Karpas-422 (cell line): Measurements from ENCODE around the gene PLEKHG4B. TPM values are rescaled to one million over a fixed set of nuclear protein-coding genes. Genes with fewer than 3 reads are reported as not detected.
"Not testable (repeated sequence)": the region's sequence is repeated elsewhere in the genome, so short reads cannot be mapped to it uniquely, and the experiment has no call there.

Source experiments
- DNase-seq: peaks from one replicate; pipeline ENCODE4 v3.0.0-alpha.2; 2015
- H2AFZ ChIP-seq: fragments of 200-600 bp; sonication (generic); 2 replicates; pipeline ENCODE4 v1.6.1; 2014; ENCODE audit warnings: antibody characterized with exemption, low read length, mixed read lengths
- H3K27ac ChIP-seq: fragments of 200-600 bp; sonication (generic); 2 replicates; pipeline ENCODE4 v1.5.1; 2014; ENCODE audit warnings: mild to moderate bottlenecking, low read length, moderate library complexity
- H3K27me3 ChIP-seq: fragments of 200-600 bp; sonication (generic); 2 replicates; pipeline ENCODE4 v1.6.1; 2014; ENCODE audit warnings: low read length, mixed read lengths
- H3K36me3 ChIP-seq: fragments of 200-600 bp; sonication (generic); 2 replicates; pipeline ENCODE4 v1.6.1; 2014; ENCODE audit warnings: low read length, mixed read lengths; ENCODE audit not compliant: insufficient read depth
- H3K4me1 ChIP-seq: fragments of 200-600 bp; sonication (generic); 2 replicates; pipeline ENCODE4 v1.6.1; 2014; ENCODE audit warnings: mild to moderate bottlenecking, low read length, mixed read lengths
- H3K4me2 ChIP-seq: fragments of 200-600 bp; sonication (generic); 2 replicates; pipeline ENCODE4 v1.6.1; 2014; ENCODE audit warnings: low read length, low read depth, mild to moderate bottlenecking; ENCODE audit not compliant: poor library complexity, severe bottlenecking
- H3K4me3 ChIP-seq: fragments of 200-600 bp; sonication (generic); 2 replicates; pipeline ENCODE4 v1.5.1; 2014; ENCODE audit warnings: mild to moderate bottlenecking, antibody characterized with exemption, low read length, mixed read lengths
- H3K79me2 ChIP-seq: fragments of 200-600 bp; sonication (generic); 2 replicates; pipeline ENCODE4 v1.6.1; 2014; ENCODE audit warnings: mild to moderate bottlenecking, low read length, mixed read lengths
- H3K9ac ChIP-seq: fragments of 200-600 bp; sonication (generic); 2 replicates; pipeline ENCODE4 v1.6.0; 2014; ENCODE audit warnings: low read length
- H3K9me2 ChIP-seq: fragments of 200-600 bp; sonication (generic), shearing (Covaris generic); replicated peaks from 2 replicates; pipeline ENCODE4 v1.6.0; 2014; ENCODE audit warnings: mild to moderate bottlenecking, low read length, moderate library complexity; ENCODE audit not compliant: insufficient read depth
- H3K9me3 ChIP-seq: fragments of 300-700, 200-600 bp; sonication (generic); 2 replicates; pipeline ENCODE4 v1.6.1; 2014; ENCODE audit warnings: low read length, mixed read lengths
- H4K20me1 ChIP-seq: fragments of 200-600 bp; sonication (generic); 2 replicates; pipeline ENCODE4 v1.6.1; 2014; ENCODE audit warnings: mild to moderate bottlenecking, antibody characterized with exemption, low read length, low read depth; ENCODE audit not compliant: insufficient read depth
- total RNA-seq: library from RNA; depleted of rRNA; stranded (reverse); fragments of >200 nt; shearing (Covaris generic); gene quantifications from 2 replicates; pipeline ENCODE4 v1.2.3, GENCODE V29; 2014; ENCODE audit warnings: low replicate concordance

Gene PLEKHG4B
- total RNA-seq, 1 experiment from 2014 or later = not detected

DNA sequence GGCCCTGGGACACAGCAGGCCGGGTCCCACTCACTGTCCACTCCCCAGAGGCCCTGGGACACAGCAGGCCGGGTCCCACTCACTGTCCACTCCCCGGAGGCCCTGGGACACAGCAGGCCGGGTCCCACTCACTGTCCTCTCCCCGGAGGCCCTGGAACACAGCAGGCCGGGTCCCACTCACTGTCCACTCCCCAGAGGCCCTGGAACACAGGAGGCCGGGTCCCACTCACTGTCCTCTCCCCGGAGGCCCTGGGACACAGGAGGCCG lies 18.9 kb upstream of the PLEKHG4B start:
- H3K36me3 ChIP-seq, H3K9me2 ChIP-seq, H3K27me3 ChIP-seq, H3K79me2 ChIP-seq, H3K9me3 ChIP-seq, DNase-seq, H3K4me2 ChIP-seq, H3K9ac ChIP-seq, H3K4me3 ChIP-seq, H3K4me1 ChIP-seq, H3K27ac ChIP-seq, H4K20me1 ChIP-seq, H2AFZ ChIP-seq: not testable (repeated sequence)

- DNase-seq = no peak
- no peak overlapping the region for H3K27ac ChIP-seq
- no peaks in the 10 kb centered on the region for H3K4me1 ChIP-seq
- no peaks in the 10 kb centered on the region for H3K9me2 ChIP-seq
- no peak overlapping the region for H3K4me3 ChIP-seq
- H3K79me2 ChIP-seq = no peaks in the 10 kb centered on the region
- H2AFZ ChIP-seq = no peak overlapping the region
- H3K27me3 ChIP-seq = no peaks in the 10 kb centered on the region
- H3K4me2 ChIP-seq = no peak overlapping the region
- H3K9me3 ChIP-seq = no peaks in the 10 kb centered on the region
- peaks cover 3% of the 10 kb centered on the region; the same call in 1 of the 2 replicates for H4K20me1 ChIP-seq
- H3K9ac ChIP-seq = no peak overlapping the region
- no peaks in the 10 kb centered on the region for H3K36me3 ChIP-seq
Observed at GRCh38 chr5:73768-74502, 18.0 kb upstream of the PLEKHG4B start.

DNA sequence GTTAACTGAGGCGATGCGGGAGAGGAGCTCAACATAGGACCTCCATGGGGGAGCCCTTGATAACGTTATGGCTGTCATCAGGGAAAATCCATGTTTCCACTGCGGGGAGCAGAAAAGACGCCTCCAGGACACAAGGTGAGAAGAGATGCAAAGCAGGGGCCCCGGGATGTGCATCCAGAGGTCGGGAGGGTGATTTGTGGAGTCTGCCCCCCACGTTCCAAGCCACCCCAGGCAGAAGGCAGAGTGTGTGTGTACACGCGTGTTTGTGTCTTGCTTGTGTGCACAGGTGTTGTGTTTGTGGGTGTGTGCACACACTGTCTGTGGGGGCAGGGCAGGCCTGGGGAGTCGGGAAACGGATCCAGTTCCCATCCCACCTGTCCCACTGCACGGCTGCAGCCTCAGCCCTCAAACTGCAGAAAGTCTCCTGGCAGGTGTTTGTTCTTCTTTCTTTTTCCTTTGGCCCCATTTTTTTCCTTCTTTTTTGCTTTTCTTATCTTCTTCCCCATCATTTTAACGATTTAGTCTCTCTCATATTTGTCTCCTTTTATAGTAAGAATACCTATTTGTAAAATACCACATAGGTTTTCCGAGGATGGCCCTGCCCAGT lies 17.4 kb upstream of the PLEKHG4B start:
- Histone ChIP-seq H3K9me3 (no peaks in the 10 kb centered on the region), H3K27me3 (no peaks in the 10 kb centered on the region), H3K9me2 (no peaks in the 10 kb centered on the region), H2AFZ (no peak overlapping the region), H3K79me2 (no peaks in the 10 kb centered on the region), H3K36me3 (no peaks in the 10 kb centered on the region), H3K4me1 (no peaks in the 10 kb centered on the region), H3K4me3 (no peak overlapping the region), H3K9ac (no peak overlapping the region), H3K27ac (no peak overlapping the region), H4K20me1 (peaks cover 3% of the 10 kb centered on the region; the same call in 1 of the 2 replicates), H3K4me2 (no peak overlapping the region)
- DNase-seq = no peak

- H4K20me1 ChIP-seq = peaks cover 3% of the 10 kb centered on the region; the same call in 1 of the 2 replicates
- H3K9me2 ChIP-seq = no peaks in the 10 kb centered on the region
- H3K27ac ChIP-seq = no peak overlapping the region
- H3K79me2 ChIP-seq = no peaks in the 10 kb centered on the region
- no peaks in the 10 kb centered on the region for H3K36me3 ChIP-seq
- DNase-seq = no peak
- H2AFZ ChIP-seq = no peak overlapping the region
- no peaks in the 10 kb centered on the region for H3K27me3 ChIP-seq
- H3K4me3 ChIP-seq = no peak overlapping the region
- H3K9me3 ChIP-seq = no peaks in the 10 kb centered on the region
- H3K9ac ChIP-seq = no peak overlapping the region
- H3K4me1 ChIP-seq = no peaks in the 10 kb centered on the region
- no peak overlapping the region for H3K4me2 ChIP-seq
Observed at GRCh38 chr5:75331-76320, 16.3 kb upstream of the PLEKHG4B start.

DNA sequence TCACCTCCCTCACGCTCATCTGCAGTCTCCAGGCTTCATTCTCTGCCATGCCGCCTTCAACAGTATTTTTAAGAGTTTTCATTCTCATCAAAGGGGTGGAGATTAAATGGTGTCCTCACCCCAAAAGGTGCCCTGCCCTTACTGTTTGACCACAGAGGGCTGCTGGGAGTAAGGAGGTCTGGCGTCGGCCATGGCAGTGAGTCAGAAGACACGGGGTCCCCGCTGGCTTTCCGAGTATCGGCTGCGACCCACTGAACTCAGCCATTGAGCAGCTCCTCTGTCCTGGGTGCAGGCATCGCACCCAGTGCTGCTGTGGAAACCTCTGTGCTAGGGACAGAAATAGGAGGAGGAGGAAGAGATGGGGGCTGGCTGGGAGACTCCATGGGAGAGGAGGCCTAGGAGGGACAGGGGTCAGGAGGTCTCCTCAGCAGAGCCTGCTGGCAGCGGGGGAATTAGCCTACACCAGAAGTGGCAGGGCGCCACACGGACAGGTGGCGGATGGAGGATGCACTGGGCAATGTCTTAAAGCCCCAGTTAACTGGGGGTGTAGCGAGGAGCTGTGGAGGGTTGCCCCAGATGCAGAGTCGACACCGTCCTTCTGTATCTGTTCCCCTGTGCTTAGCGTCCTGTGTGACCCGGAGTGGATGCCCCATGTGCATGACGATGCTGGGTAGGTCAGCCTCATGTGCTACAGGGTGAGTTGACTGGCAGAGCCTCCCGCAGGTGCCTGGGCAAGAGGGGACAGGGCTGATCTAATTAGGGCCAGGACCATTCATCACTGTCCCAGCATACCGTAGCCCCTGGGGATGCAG lies 15.4 kb upstream of the PLEKHG4B start:
- Histone ChIP-seq H3K27me3 (no peaks in the 10 kb centered on the region), H3K27ac (no peak overlapping the region), H4K20me1 (peaks cover 3% of the 10 kb centered on the region; the same call in 1 of the 2 replicates), H3K79me2 (no peaks in the 10 kb centered on the region), H3K4me3 (no peak overlapping the region), H3K9me2 (no peaks in the 10 kb centered on the region), H3K36me3 (no peaks in the 10 kb centered on the region), H3K4me2 (no peak overlapping the region), H2AFZ (no peak overlapping the region), H3K4me1 (no peaks in the 10 kb centered on the region), H3K9ac (no peak overlapping the region), H3K9me3 (no peaks in the 10 kb centered on the region)
- no peak for DNase-seq

- Histone ChIP-seq H3K4me2 (no peak overlapping the region), H3K9me3 (no peaks in the 10 kb centered on the region), H3K27ac (no peak overlapping the region), H3K9ac (no peak overlapping the region), H4K20me1 (peaks cover 3% of the 10 kb centered on the region; the same call in 1 of the 2 replicates), H3K9me2 (no peaks in the 10 kb centered on the region), H3K36me3 (no peaks in the 10 kb centered on the region), H2AFZ (no peak overlapping the region), H3K79me2 (no peaks in the 10 kb centered on the region), H3K4me1 (no peaks in the 10 kb centered on the region), H3K4me3 (no peak overlapping the region), H3K27me3 (no peaks in the 10 kb centered on the region)
- DNase-seq = no peak
Observed at GRCh38 chr5:77170-77501, 14.8 kb upstream of the PLEKHG4B start.

GRCh38 chr5:77546-77945 lies 14.4 kb upstream of the PLEKHG4B start:
- Histone ChIP-seq H3K4me3 (no peak overlapping the region), H3K9me2 (no peaks in the 10 kb centered on the region), H4K20me1 (peaks cover 3% of the 10 kb centered on the region; the same call in 1 of the 2 replicates), H3K9me3 (no peaks in the 10 kb centered on the region), H3K36me3 (no peaks in the 10 kb centered on the region), H3K79me2 (no peaks in the 10 kb centered on the region), H2AFZ (no peak overlapping the region), H3K27me3 (no peaks in the 10 kb centered on the region), H3K4me2 (no peak overlapping the region), H3K27ac (no peak overlapping the region), H3K9ac (no peak overlapping the region), H3K4me1 (no peaks in the 10 kb centered on the region)
- DNase-seq = no peak
